Measurements from ENCODE around the gene CDKN2AIP. TPM values are rescaled to one million over a fixed set of nuclear protein-coding genes. Genes with fewer than 3 reads are reported as not detected.

The CDKN2AIP gene
- total RNA-seq, 1 experiment from 2014 or later = 24.0 TPM

DNA sequence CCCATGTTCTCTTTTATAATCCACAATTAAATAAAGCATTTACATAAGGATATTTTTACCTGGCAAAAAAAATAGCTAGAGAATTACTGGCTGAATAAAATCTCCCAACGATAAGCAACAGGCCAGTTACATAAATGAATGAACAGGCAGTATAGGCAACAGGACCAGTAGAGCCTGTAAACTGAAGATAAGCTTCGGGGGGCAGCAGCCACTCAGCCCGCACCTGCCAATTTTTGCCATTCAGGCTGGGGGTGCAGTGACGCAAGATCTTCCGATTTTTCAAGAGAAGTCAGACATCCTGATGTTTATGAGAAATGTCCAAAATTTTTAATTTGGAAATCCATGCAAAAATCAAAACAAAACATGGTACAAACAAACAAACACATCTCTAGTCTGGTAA lies 49.0 kb upstream of the CDKN2AIP start:
- no peak overlapping the region for H3K18ac ChIP-seq (ENCODE audit: insufficient read length, low read depth, low read length)
- H3K9ac ChIP-seq (ENCODE audit: extremely low read depth, insufficient read length, low read length) = no peak overlapping the region
- H3K4me1 Mint-ChIP-seq = peaks cover 17 to 31% of the 10 kb centered on the region in 2 experiments
- H3K14ac ChIP-seq (ENCODE audit: insufficient read depth, low read length) = no peak overlapping the region
- H3K36me3 Mint-ChIP-seq (ENCODE audit: insufficient read depth in 1 of 3, low read depth in 3 of 3) = no peaks in the 10 kb centered on the region
- H2BK20ac ChIP-seq (ENCODE audit: low read depth, low read length, poor library complexity, severe bottlenecking) = no peak overlapping the region
- no peaks in the 10 kb centered on the region for H3K79me1 ChIP-seq (ENCODE audit: insufficient read depth, low read depth, low read length, poor library complexity, severe bottlenecking)
- H3K27ac ChIP-seq (ENCODE audit: insufficient read length, low read depth, low read length) = no peak overlapping the region
- H4K5ac ChIP-seq (ENCODE audit: insufficient read length, low read depth, low read length) = no peak overlapping the region
- TF ChIP-seq, protein P1, sequence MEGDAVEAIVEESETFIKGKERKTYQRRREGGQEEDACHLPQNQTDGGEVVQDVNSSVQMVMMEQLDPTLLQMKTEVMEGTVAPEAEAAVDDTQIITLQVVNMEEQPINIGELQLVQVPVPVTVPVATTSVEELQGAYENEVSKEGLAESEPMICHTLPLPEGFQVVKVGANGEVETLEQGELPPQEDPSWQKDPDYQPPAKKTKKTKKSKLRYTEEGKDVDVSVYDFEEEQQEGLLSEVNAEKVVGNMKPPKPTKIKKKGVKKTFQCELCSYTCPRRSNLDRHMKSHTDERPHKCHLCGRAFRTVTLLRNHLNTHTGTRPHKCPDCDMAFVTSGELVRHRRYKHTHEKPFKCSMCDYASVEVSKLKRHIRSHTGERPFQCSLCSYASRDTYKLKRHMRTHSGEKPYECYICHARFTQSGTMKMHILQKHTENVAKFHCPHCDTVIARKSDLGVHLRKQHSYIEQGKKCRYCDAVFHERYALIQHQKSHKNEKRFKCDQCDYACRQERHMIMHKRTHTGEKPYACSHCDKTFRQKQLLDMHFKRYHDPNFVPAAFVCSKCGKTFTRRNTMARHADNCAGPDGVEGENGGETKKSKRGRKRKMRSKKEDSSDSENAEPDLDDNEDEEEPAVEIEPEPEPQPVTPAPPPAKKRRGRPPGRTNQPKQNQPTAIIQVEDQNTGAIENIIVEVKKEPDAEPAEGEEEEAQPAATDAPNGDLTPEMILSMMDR (conservative IDR thresholded peaks at IDR 0.05) = no peak
- no peaks in the 10 kb centered on the region for H4K20me1 ChIP-seq (ENCODE audit: control insufficient read depth, insufficient read depth, insufficient read length)
- no peaks in the 10 kb centered on the region for H3K4me1 ChIP-seq (ENCODE audit: insufficient read depth, low read length)
- H4K91ac ChIP-seq (ENCODE audit: insufficient read length, low read depth, low read length) = no peak overlapping the region
- no peak overlapping the region for H2BK5ac ChIP-seq (ENCODE audit: insufficient read length, low read length)
- no peaks in the 10 kb centered on the region; the same call in 1 of the 2 replicates for H3K27me3 ChIP-seq (ENCODE audit: insufficient read depth, low read length)
- no peak overlapping the region for H3T11ph ChIP-seq (ENCODE audit: low read length)
- no peak overlapping the region for H2BK120ac ChIP-seq (ENCODE audit: low read depth, low read length, poor library complexity, severe bottlenecking)
- no peak overlapping the region for H2BK15ac ChIP-seq (ENCODE audit: low read depth, low read length)
- H2BK12ac ChIP-seq (ENCODE audit: insufficient read length, low read depth, low read length) = no peak overlapping the region
- no peak overlapping the region for H4K8ac ChIP-seq (replicated peaks; ENCODE audit: insufficient read length, low read depth, low read length)
- no CpG with 5 or more reads among the region's 5 CpGs for WGBS (ENCODE audit: extremely low coverage, insufficient read length, low lambda C conversion rate)
- no peak overlapping the region for H3K56ac ChIP-seq (ENCODE audit: insufficient read length, low read depth, low read length)
- no peaks in the 10 kb centered on the region for H3K79me2 ChIP-seq (ENCODE audit: insufficient read depth, low read length)
- H3K4me3 Mint-ChIP-seq = no peak overlapping the region
- no peaks in the 10 kb centered on the region for H3K9me3 Mint-ChIP-seq
- peaks cover 25% of the 10 kb centered on the region for H3K27me3 Mint-ChIP-seq (ENCODE audit: low read depth)
- H2AK5ac ChIP-seq (ENCODE audit: insufficient read length, low read length) = no peak overlapping the region
- H3K23ac ChIP-seq (ENCODE audit: insufficient read length, low read depth, low read length) = no peak overlapping the region
- H3K23me2 ChIP-seq (ENCODE audit: insufficient read length, low read depth, low read length, poor library complexity, severe bottlenecking) = peaks cover 4% of the 10 kb centered on the region
- H2AFZ ChIP-seq (ENCODE audit: low read length) = no peak overlapping the region
- no peak overlapping the region for H3K4me2 ChIP-seq (ENCODE audit: insufficient read depth, insufficient read length, low read length)
- H3K9me3 ChIP-seq (ENCODE audit: control insufficient read depth, low read depth, low read length) = no peaks in the 10 kb centered on the region
- no peak overlapping the region for H3K27ac Mint-ChIP-seq
- H3K4ac ChIP-seq (ENCODE audit: low read depth, low read length) = no peak overlapping the region
- DNase-seq = no peak

All from H9 (cell line).